ENCODE data around the gene DOCK2. TPM values are rescaled to one million over a fixed set of nuclear protein-coding genes. Genes with fewer than 3 reads are reported as not detected.

DOCK2 gene
- total and polyA plus RNA-seq, 5 donors from 2014 or later = 65.9 to 354 (median 71.1) TPM

DNA sequence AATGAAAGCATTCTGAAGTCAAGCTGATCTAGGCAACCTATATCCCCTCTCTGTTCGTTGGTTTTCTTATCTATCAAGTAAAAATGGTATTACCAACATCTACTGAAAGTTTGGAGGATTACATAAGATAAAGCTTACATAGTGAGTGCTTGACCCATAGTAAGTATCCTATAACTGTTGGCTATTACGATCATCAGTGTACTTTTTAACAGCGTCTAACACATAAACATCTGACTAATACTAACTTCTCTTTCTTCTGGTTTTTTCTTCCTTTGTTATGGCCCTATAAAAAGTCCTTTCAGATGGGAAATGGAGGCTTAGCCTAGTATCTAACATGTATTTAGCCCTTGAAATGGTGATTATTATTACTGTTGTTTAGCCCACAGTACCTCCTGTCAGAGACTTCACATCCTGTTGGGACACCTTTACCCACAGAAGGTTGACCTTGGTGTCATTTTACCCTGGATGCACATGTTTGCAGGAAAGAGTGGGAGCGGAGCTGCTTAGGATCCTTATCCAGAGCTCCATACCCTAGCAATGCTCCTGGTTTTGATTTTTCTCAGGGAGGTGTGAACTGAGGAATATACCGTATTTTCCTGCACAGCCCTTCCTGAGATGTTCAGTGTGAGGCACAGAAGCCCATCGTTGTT is 337.2 kb downstream of the DOCK2 start:
- Mint-ChIP-seq H3K9me3 (no peaks in the 10 kb centered on the region), H3K4me3 (no peak overlapping the region), H3K27ac (peak overlapping the region in 1 of 3 donors; percentile 65), H3K4me1 (peaks cover 0 to 21% (median 10%) of the 10 kb centered on the region in 4 donors), H3K36me3 (peaks cover 22% of the 10 kb centered on the region), H3K27me3 (no peaks in the 10 kb centered on the region)
- Histone ChIP-seq H3K27me3 (ENCODE audit: control insufficient read depth, insufficient read depth, low read length) (no peaks in the 10 kb centered on the region), H3K4me3 (ENCODE audit: low read depth, low read length) (no peak overlapping the region), H3K4me1 (ENCODE audit: control insufficient read depth, insufficient read depth, low read length, poor library complexity, severe bottlenecking) (no peaks in the 10 kb centered on the region), H3K27ac (ENCODE audit: insufficient read depth, low read length, poor library complexity, severe bottlenecking) (no peak overlapping the region), H3K36me3 (ENCODE audit: control insufficient read depth, insufficient read depth, low read length) (peaks cover 21% of the 10 kb centered on the region), H3K9me3 (ENCODE audit: control insufficient read depth in 2 of 2, low read length in 2 of 2) (no peaks in the 10 kb centered on the region)
- ATAC-seq (ENCODE audit: low read depth in 2 of 2) (no peak), DNase-seq (no peak)

DNA sequence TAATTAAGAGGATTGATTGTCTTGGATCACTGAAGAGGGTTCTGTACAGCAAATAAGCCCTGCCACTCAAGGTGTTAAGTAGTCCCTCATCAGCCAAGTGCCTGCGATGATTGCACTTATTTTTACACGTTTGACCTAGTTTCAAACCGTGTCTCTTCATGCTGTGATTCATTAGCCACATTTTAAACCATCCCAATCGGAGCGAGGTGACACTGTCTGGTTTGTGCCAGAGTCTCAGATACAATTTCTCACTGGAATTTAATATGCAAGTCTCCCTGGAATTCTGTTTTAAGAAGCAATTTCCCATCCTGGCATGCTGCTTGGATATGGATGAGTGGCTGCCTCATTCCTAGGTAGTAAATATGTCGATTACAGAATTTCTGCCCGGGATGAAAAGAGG is 341.6 kb downstream of the DOCK2 start:
- H3K4me1 ChIP-seq (ENCODE audit: control insufficient read depth, insufficient read depth, low read length, poor library complexity, severe bottlenecking) = no peaks in the 10 kb centered on the region
- Mint-ChIP-seq H3K4me3 (no peak overlapping the region), H3K4me1 (peaks cover 0 to 12% (median 6%) of the 10 kb centered on the region in 4 donors)

DNA sequence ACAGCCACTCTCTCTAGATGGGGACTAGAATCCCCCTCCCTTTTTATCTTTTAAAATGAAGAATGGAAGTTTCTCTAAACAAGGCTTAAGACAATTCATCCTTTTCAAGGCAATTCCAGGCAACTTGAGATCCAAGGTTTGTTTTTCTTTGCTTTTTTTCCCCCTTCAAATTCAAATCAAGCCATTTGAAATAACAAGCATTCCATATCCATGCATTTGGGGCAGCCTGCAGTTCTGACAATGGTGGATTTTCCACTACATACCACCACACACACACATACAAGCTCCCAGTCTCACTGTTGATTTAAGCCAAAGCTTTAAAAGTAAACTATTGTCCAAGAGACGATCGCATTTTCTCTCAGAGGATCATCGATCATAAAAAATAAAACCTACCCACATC is 342.8 kb downstream of the DOCK2 start:
- H3K4me1 Mint-ChIP-seq = peaks cover 0 to 12% (median 6%) of the 10 kb centered on the region in 4 donors
- no peak overlapping the region for H3K27ac Mint-ChIP-seq
- no peak for ATAC-seq (ENCODE audit: low read depth in 2 of 2)
- peaks cover 37% of the 10 kb centered on the region for H3K36me3 ChIP-seq (ENCODE audit: control insufficient read depth, insufficient read depth, low read length)
- H3K9me3 Mint-ChIP-seq = no peaks in the 10 kb centered on the region
- H3K27me3 ChIP-seq (ENCODE audit: control insufficient read depth, insufficient read depth, low read length) = no peaks in the 10 kb centered on the region
- no peak overlapping the region for H3K27ac ChIP-seq (ENCODE audit: insufficient read depth, low read length, poor library complexity, severe bottlenecking)
- no peak for DNase-seq
- no peaks in the 10 kb centered on the region for H3K4me1 ChIP-seq (ENCODE audit: control insufficient read depth, insufficient read depth, low read length, poor library complexity, severe bottlenecking)
- H3K9me3 ChIP-seq (ENCODE audit: control insufficient read depth in 2 of 2, low read length in 2 of 2) = no peaks in the 10 kb centered on the region
- no peak overlapping the region for H3K4me3 Mint-ChIP-seq
- H3K4me3 ChIP-seq (ENCODE audit: low read depth, low read length) = no peak overlapping the region
- no peaks in the 10 kb centered on the region for H3K27me3 Mint-ChIP-seq
- H3K36me3 Mint-ChIP-seq = peaks cover 30% of the 10 kb centered on the region

More for the DNA sequence above, 341.6 kb downstream of the DOCK2 start:
- no peaks in the 10 kb centered on the region for H3K9me3 ChIP-seq (ENCODE audit: control insufficient read depth in 2 of 2, low read length in 2 of 2)
- DNase-seq = no peak
- Mint-ChIP-seq H3K27me3 (no peaks in the 10 kb centered on the region), H3K9me3 (no peaks in the 10 kb centered on the region), H3K36me3 (peaks cover 24% of the 10 kb centered on the region), H3K27ac (no peak overlapping the region)
- peaks cover 28% of the 10 kb centered on the region for H3K36me3 ChIP-seq (ENCODE audit: control insufficient read depth, insufficient read depth, low read length)
- H3K27ac ChIP-seq (ENCODE audit: insufficient read depth, low read length, poor library complexity, severe bottlenecking) = no peak overlapping the region
- ATAC-seq (ENCODE audit: low read depth in 2 of 2) = no peak
- H3K27me3 ChIP-seq (ENCODE audit: control insufficient read depth, insufficient read depth, low read length) = no peaks in the 10 kb centered on the region
- no peak overlapping the region for H3K4me3 ChIP-seq (ENCODE audit: low read depth, low read length)

DNA sequence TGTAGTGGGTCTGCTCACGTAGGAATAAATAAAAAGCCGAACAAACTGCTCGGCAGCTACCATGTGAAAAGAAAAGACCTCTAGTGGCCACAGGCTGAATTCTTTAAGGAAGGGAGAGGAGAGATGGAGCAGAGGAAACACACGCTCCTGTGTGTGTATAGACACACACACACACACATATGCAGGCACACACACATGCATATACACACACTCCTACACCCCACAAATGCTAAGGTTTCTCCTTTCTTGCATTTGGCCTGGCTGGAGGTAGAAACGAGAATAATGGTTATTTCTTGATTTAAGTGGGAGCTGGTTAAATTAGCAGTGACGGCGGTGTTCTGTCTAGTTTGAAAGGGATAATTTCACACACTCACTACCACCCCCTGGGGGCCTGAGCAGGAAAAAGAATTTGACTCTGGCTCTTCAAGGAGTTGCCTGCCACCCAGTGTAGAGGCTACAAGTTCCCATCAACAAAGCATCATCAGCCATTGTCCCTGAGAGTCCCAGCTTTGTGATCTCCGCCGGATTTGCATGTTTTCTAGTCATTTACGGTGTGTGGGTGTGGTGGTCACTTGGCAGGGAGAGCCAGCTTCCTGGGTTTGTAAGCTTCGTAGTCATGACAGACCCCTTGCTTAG is 343.5 kb downstream of the DOCK2 start, which contains the start of gene INSYN2B:
TSS of gene INSYN2B (minus strand) at position 78 of the 636 bp plus-strand sequence. CDS start 96,597 bp downstream, outside the sequence.
- peak in 1 of 3 donors; percentile 21 for DNase-seq
- no peaks in the 10 kb centered on the region for H3K27me3 Mint-ChIP-seq
- no peak within 1 kb of the TSS for H3K4me3 Mint-ChIP-seq
- H3K36me3 ChIP-seq (ENCODE audit: control insufficient read depth, insufficient read depth, low read length) = peaks cover 43% of the 10 kb centered on the region
- H3K9me3 ChIP-seq (ENCODE audit: control insufficient read depth in 2 of 2, low read length in 2 of 2) = no peaks in the 10 kb centered on the region
- no peak within 1 kb of the TSS for H3K27ac Mint-ChIP-seq
- H3K27me3 ChIP-seq (ENCODE audit: control insufficient read depth, insufficient read depth, low read length) = no peaks in the 10 kb centered on the region
- peaks cover 33% of the 10 kb centered on the region for H3K36me3 Mint-ChIP-seq
- ATAC-seq (ENCODE audit: low read depth in 2 of 2) = no peak
- H3K27ac ChIP-seq (ENCODE audit: insufficient read depth, low read length, poor library complexity, severe bottlenecking) = no peak within 1 kb of the TSS
- no peak within 1 kb of the TSS for H3K4me3 ChIP-seq (ENCODE audit: low read depth, low read length)
- H3K9me3 Mint-ChIP-seq = peaks cover 0 to 2% (median 0%) of the 10 kb centered on the region in 7 donors
- no peaks in the 10 kb centered on the region for H3K4me1 ChIP-seq (ENCODE audit: control insufficient read depth, insufficient read depth, low read length, poor library complexity, severe bottlenecking)
- H3K4me1 Mint-ChIP-seq = peaks cover 0 to 12% (median 4%) of the 10 kb centered on the region in 4 donors

DNA sequence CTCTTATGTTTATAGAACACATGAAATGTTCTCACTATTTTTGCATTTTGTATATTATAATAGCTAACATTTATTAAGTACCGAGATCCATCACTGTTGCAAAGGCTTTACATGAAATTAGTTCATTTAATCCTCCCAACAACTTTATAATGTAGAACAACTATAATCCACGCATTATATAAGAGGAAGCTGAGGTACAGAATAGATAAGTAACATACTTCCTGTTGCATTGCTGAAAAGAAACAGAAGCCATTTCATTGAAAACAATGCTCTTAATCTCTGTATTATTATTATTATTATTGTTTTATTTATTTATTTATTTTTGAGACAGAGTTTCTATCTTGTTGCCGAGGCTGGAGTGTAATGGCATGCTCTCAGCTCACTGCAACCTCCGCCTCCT is 351.1 kb downstream of the DOCK2 start:
- ATAC-seq (ENCODE audit: low read depth in 2 of 2) (no peak), DNase-seq (no peak)
- H3K27me3 Mint-ChIP-seq = no peaks in the 10 kb centered on the region
- H3K4me3 Mint-ChIP-seq = no peak overlapping the region
- Histone ChIP-seq H3K9me3 (ENCODE audit: control insufficient read depth in 2 of 2, low read length in 2 of 2) (no peaks in the 10 kb centered on the region), H3K36me3 (ENCODE audit: control insufficient read depth, insufficient read depth, low read length) (peaks cover 72% of the 10 kb centered on the region), H3K27me3 (ENCODE audit: control insufficient read depth, insufficient read depth, low read length) (no peaks in the 10 kb centered on the region), H3K4me1 (ENCODE audit: control insufficient read depth, insufficient read depth, low read length, poor library complexity, severe bottlenecking) (no peaks in the 10 kb centered on the region), H3K27ac (ENCODE audit: insufficient read depth, low read length, poor library complexity, severe bottlenecking) (no peak overlapping the region), H3K4me3 (ENCODE audit: low read depth, low read length) (no peak overlapping the region)
- H3K36me3 Mint-ChIP-seq = peaks cover 62% of the 10 kb centered on the region
- peak overlapping the region in 1 of 3 donors; percentile 40 for H3K27ac Mint-ChIP-seq
- H3K4me1 Mint-ChIP-seq = peaks cover 6 to 11% (median 9%) of the 10 kb centered on the region in 4 donors
- peaks cover 0 to 2% (median 0%) of the 10 kb centered on the region in 7 donors for H3K9me3 Mint-ChIP-seq

DNA sequence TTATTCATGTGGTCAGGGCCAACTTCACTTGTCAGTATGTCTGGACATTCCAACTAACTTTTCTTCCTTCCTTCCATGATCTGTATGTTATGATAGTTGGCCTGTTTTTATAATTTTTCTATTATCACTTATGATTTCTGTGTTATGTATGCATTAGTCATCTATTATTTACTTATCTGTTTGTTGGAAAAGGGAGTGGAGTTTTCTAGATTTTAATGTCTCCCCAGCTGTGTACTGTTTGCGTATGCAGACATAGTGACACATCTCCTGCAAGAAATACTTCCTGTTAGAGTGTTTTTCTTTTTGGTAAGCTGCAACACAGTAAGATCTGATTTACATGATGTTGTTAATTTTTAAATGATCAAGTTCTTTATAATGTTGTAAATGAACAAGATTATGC is 351.9 kb downstream of the DOCK2 start:
- Mint-ChIP-seq H3K9me3 (peaks cover 0 to 2% (median 0%) of the 10 kb centered on the region in 7 donors), H3K4me1 (peaks cover 6 to 12% (median 10%) of the 10 kb centered on the region in 4 donors), H3K27me3 (no peaks in the 10 kb centered on the region), H3K36me3 (peaks cover 61% of the 10 kb centered on the region), H3K4me3 (no peak overlapping the region), H3K27ac (peak overlapping the region; percentile 38 to 51 (median 49))
- Histone ChIP-seq H3K36me3 (ENCODE audit: control insufficient read depth, insufficient read depth, low read length) (peaks cover 72% of the 10 kb centered on the region), H3K9me3 (ENCODE audit: control insufficient read depth in 2 of 2, low read length in 2 of 2) (no peaks in the 10 kb centered on the region), H3K27me3 (ENCODE audit: control insufficient read depth, insufficient read depth, low read length) (no peaks in the 10 kb centered on the region), H3K27ac (ENCODE audit: insufficient read depth, low read length, poor library complexity, severe bottlenecking) (no peak overlapping the region), H3K4me3 (ENCODE audit: low read depth, low read length) (no peak overlapping the region), H3K4me1 (ENCODE audit: control insufficient read depth, insufficient read depth, low read length, poor library complexity, severe bottlenecking) (no peaks in the 10 kb centered on the region)
- no peak for DNase-seq
- ATAC-seq (ENCODE audit: low read depth in 2 of 2) = no peak

DNA sequence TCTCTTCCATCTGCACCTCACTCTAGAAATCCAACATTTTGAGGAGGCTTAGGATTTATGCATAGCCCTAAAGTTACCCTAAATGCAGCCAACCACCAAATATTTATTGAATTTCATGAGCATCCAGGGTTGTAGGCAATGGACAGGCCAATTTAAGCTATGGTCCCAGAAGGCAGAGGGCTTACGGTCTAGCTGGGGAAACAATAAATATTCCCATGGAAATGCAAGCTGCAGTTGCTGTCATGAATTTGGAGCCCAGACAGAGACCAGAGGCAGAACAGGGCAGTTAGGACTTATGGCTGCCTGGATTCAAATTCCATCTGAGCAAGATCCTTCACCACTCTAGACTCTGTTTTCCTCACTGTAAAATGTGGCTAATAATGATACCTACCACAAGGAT is 352.3 kb downstream of the DOCK2 start:
- Histone ChIP-seq H3K27ac (ENCODE audit: insufficient read depth, low read length, poor library complexity, severe bottlenecking) (no peak overlapping the region), H3K4me1 (ENCODE audit: control insufficient read depth, insufficient read depth, low read length, poor library complexity, severe bottlenecking) (no peaks in the 10 kb centered on the region), H3K27me3 (ENCODE audit: control insufficient read depth, insufficient read depth, low read length) (no peaks in the 10 kb centered on the region), H3K36me3 (ENCODE audit: control insufficient read depth, insufficient read depth, low read length) (peaks cover 70% of the 10 kb centered on the region), H3K4me3 (ENCODE audit: low read depth, low read length) (no peak overlapping the region), H3K9me3 (ENCODE audit: control insufficient read depth in 2 of 2, low read length in 2 of 2) (no peaks in the 10 kb centered on the region)
- Mint-ChIP-seq H3K27ac (peak overlapping the region in 2 of 3 donors; percentile 38 to 51), H3K27me3 (no peaks in the 10 kb centered on the region), H3K4me3 (no peak overlapping the region), H3K9me3 (peaks cover 0 to 2% (median 0%) of the 10 kb centered on the region in 7 donors), H3K36me3 (peaks cover 62% of the 10 kb centered on the region), H3K4me1 (peaks cover 6 to 12% (median 10%) of the 10 kb centered on the region in 4 donors)
- ATAC-seq (ENCODE audit: low read depth in 2 of 2) (no peak), DNase-seq (no peak)
